GM21576 (cell line): Measurements from ENCODE around the gene DTNBP1.

Source experiments
- ATAC-seq: cut with Tn5 transposase; IDR thresholded peaks from one replicate; pipeline ENCODE4 v1.9.1; 2021; ENCODE audit warnings: mild to moderate bottlenecking, moderate library complexity; ENCODE audit not compliant: unreplicated experiment

The DTNBP1 gene

GRCh38 chr6:15662326-15663129, at the start of gene DTNBP1:
TSS of gene DTNBP1 (minus strand) at chr6:15663028. CDS start at chr6:15662869, 159 bp downstream.
- peak; percentile 58 for ATAC-seq

GRCh38 chr6:15709651-15710269, 46.9 kb upstream of the DTNBP1 start:
- no peak for ATAC-seq

- ATAC-seq, result no peak
These were observed 45.4 kb upstream of the DTNBP1 start for GRCh38 chr6:15708231-15708630.

- ATAC-seq, result no peak
These were observed 43.2 kb upstream of the DTNBP1 start for GRCh38 chr6:15705981-15706380.

- no peak for ATAC-seq
These were observed 35.6 kb upstream of the DTNBP1 start for GRCh38 chr6:15698471-15698870.

- no peak for ATAC-seq
These were observed 35.1 kb upstream of the DTNBP1 start for GRCh38 chr6:15697895-15698294.

- ATAC-seq, result peak; percentile 93
These were observed 28.5 kb upstream of the DTNBP1 start for GRCh38 chr6:15691250-15691869.

GRCh38 chr6:15690510-15690909, 27.7 kb upstream of the DTNBP1 start:
- no peak for ATAC-seq

- no peak for ATAC-seq
These were observed 27.0 kb upstream of the DTNBP1 start for GRCh38 chr6:15689586-15690482.

- no peak for ATAC-seq
These were observed 22.8 kb upstream of the DTNBP1 start for GRCh38 chr6:15685619-15686018.

- ATAC-seq, result no peak
These were observed 20.4 kb upstream of the DTNBP1 start for GRCh38 chr6:15682965-15683822.

GRCh38 chr6:15681946-15682345, 19.1 kb upstream of the DTNBP1 start:
- no peak for ATAC-seq

GRCh38 chr6:15678514-15678913, 15.7 kb upstream of the DTNBP1 start:
- ATAC-seq, result no peak

- ATAC-seq, result no peak
These were observed 15.0 kb upstream of the DTNBP1 start for GRCh38 chr6:15677822-15678221.

- no peak for ATAC-seq
These were observed 12.8 kb upstream of the DTNBP1 start for GRCh38 chr6:15675536-15676220.

GRCh38 chr6:15674690-15675386, 12.0 kb upstream of the DTNBP1 start:
- ATAC-seq, result no peak

GRCh38 chr6:15673666-15674065, 10.8 kb upstream of the DTNBP1 start:
- ATAC-seq, result no peak

- no peak for ATAC-seq
These were observed 10.0 kb upstream of the DTNBP1 start for GRCh38 chr6:15672818-15673217.

GRCh38 chr6:15672291-15672690, 9.5 kb upstream of the DTNBP1 start:
- ATAC-seq, result no peak
